Ishikawa (cell line): ENCODE data around the gene CHN2.

Experiments
- CEBPB ChIP-seq: IDR thresholded peaks from 2 replicates; pipeline ENCODE4 v1.6.1; 2012
- CREB1 ChIP-seq: IDR thresholded peaks from 2 replicates; pipeline ENCODE4 v1.6.1; 2012; ENCODE audit warnings: low read depth
- EP300 ChIP-seq: IDR thresholded peaks from 2 replicates; pipeline ENCODE4 v1.6.1; 2012; ENCODE audit warnings: borderline replicate concordance
- FOXM1 ChIP-seq: IDR thresholded peaks from 2 replicates; pipeline ENCODE4 v1.6.1; 2012; ENCODE audit warnings: low read depth, borderline replicate concordance
- NFIC ChIP-seq: IDR thresholded peaks from 2 replicates; pipeline ENCODE4 v1.6.1; 2012
- REST ChIP-seq: IDR thresholded peaks from 2 replicates; pipeline ENCODE4 v1.6.1; 2012; ENCODE audit warnings: low read depth, mild to moderate bottlenecking
- TAF1 ChIP-seq: IDR thresholded peaks from 2 replicates; pipeline ENCODE4 v1.6.1; 2012; ENCODE audit warnings: low read depth, mild to moderate bottlenecking
- TCF12 ChIP-seq: IDR thresholded peaks from 2 replicates; pipeline ENCODE4 v1.6.1; 2012; ENCODE audit warnings: low read depth
- TEAD4 ChIP-seq: IDR thresholded peaks from 2 replicates; pipeline ENCODE4 v1.6.1; 2012
- USF1 ChIP-seq: IDR thresholded peaks from 2 replicates; pipeline ENCODE4 v1.6.1; 2012
- YY1 ChIP-seq: IDR thresholded peaks from 2 replicates; pipeline ENCODE4 v1.6.1; 2012; ENCODE audit warnings: low read depth
- ZBTB7A ChIP-seq: IDR thresholded peaks from 2 replicates; pipeline ENCODE4 v1.6.1; 2012; ENCODE audit warnings: low read depth

GRCh38 chr7:29154076-29154475 lies 40.5 kb upstream of the CHN2 start:
- no peak for TF ChIP-seq REST
- TF ChIP-seq USF1: no peak
- TF ChIP-seq CEBPB: no peak
- no peak for TF ChIP-seq TAF1
- no peak for TF ChIP-seq ZBTB7A
- no peak for TF ChIP-seq TCF12
- no peak for TF ChIP-seq TEAD4
- TF ChIP-seq CREB1: no peak
- TF ChIP-seq FOXM1: no peak
- TF ChIP-seq YY1: no peak
- no peak for TF ChIP-seq NFIC
- TF ChIP-seq EP300: no peak
